Esophagus muscularis mucosa (tissue), 4 donors: ENCODE measurements around the gene MADCAM1.

Source experiments
- CTCF ChIP-seq, 3 experiments: fragments of 200-600 bp in 2 of 3; fragments of 450-650 bp in 1 of 3; sonication (generic) in 2 of 3; IDR thresholded peaks; one replicate each; pipeline ENCODE4 v1.5.1; 2017 to 2019; ENCODE audit warnings: antibody characterized with exemption in 3 of 3, mild to moderate bottlenecking in 2 of 3, moderate library complexity in 1 of 3
- EP300 ChIP-seq: sonication (generic); formaldehyde crosslinking; IDR thresholded peaks from one replicate; pipeline ENCODE4 v1.6.1; 2017; ENCODE audit warnings: antibody characterized with exemption
- POLR2A ChIP-seq: fragments of 450-650 bp; IDR thresholded peaks from one replicate; pipeline ENCODE4 v1.6.1; 2017; ENCODE audit warnings: antibody characterized with exemption, moderate library complexity, mild to moderate bottlenecking, low read depth
- POLR2AphosphoS5 ChIP-seq, 2 donors: sonication (generic); formaldehyde crosslinking; IDR thresholded peaks; one replicate each; pipeline ENCODE4 v1.6.1; 2017; ENCODE audit warnings: antibody characterized with exemption in 2 of 2

- TF ChIP-seq CTCF (IDR thresholded peaks at IDR 0.05) (peak; percentile 48 to 67 (median 55)), EP300 (peak; percentile 28), POLR2A (no peak), POLR2AphosphoS5 (IDR thresholded peaks at IDR 0.05) (peak; percentile 53 to 54)
Observed at GRCh38 chr19:480016-480855, 16.1 kb upstream of the MADCAM1 start.
